Astrocyte (in vitro differentiated cells and primary cell): ENCODE measurements around the gene THAP11. TPM values are rescaled to one million over a fixed set of nuclear protein-coding genes. Genes with fewer than 3 reads are reported as not detected.

Experiments used
- DNase-seq: peaks from one replicate; pipeline ENCODE4 v3.0.0-alpha.2; 2010; ENCODE audit warnings: low read depth
- FAIRE-seq: peaks from 2 replicates; lab custom pipeline; 2011; peaks lifted over from hg19 to GRCh38; lab: Jason Lieb, UNC
- H2AFZ ChIP-seq: 2 replicates; pipeline ENCODE4 v1.6.0; 2012; ENCODE audit warnings: low read depth, low read length, inconsistent platforms
- H3K27ac ChIP-seq: 2 replicates; pipeline ENCODE4 v1.5.1; 2011; ENCODE audit warnings: low read depth, low read length, inconsistent platforms
- H3K27me3 ChIP-seq: 2 replicates; pipeline ENCODE4 v1.6.0; 2011; ENCODE audit warnings: low read length, inconsistent platforms; ENCODE audit not compliant: insufficient read depth
- H3K36me3 ChIP-seq: 2 replicates; pipeline ENCODE4 v1.5.1; 2011; ENCODE audit warnings: low read length, inconsistent platforms; ENCODE audit not compliant: insufficient read depth
- H3K4me1 ChIP-seq: 2 replicates; pipeline ENCODE4 v1.5.1; 2011; ENCODE audit warnings: low read length, inconsistent platforms; ENCODE audit not compliant: insufficient read depth
- H3K4me2 ChIP-seq: 2 replicates; pipeline ENCODE4 v1.6.0; 2012; ENCODE audit warnings: low read length, inconsistent platforms
- H3K4me3 ChIP-seq: 2 replicates; pipeline ENCODE4 v1.5.1; 2011; ENCODE audit warnings: low read depth, mild to moderate bottlenecking, low read length, inconsistent platforms; ENCODE audit not compliant: insufficient read depth
- H3K79me2 ChIP-seq: 2 replicates; pipeline ENCODE4 v1.6.0; 2012; ENCODE audit warnings: mild to moderate bottlenecking, low read length, inconsistent platforms; ENCODE audit not compliant: insufficient read depth
- H3K9ac ChIP-seq: 2 replicates; pipeline ENCODE4 v1.6.0; 2012; ENCODE audit warnings: mild to moderate bottlenecking, low read length, inconsistent platforms
- H3K9me3 ChIP-seq: 2 replicates; pipeline ENCODE4 v1.5.1; 2012; ENCODE audit warnings: low read depth, mild to moderate bottlenecking, low read length, inconsistent platforms; ENCODE audit not compliant: insufficient read depth
- H4K20me1 ChIP-seq: 2 replicates; pipeline ENCODE4 v1.6.0; 2012; ENCODE audit warnings: low read length, inconsistent platforms; ENCODE audit not compliant: insufficient read depth
- H3K27ac Mint-ChIP-seq: one replicate; pipeline ENCODE4 v1.8.0; 2021; ENCODE audit warnings: mild to moderate bottlenecking, mixed read lengths; ENCODE audit not compliant: unreplicated experiment
- H3K27me3 Mint-ChIP-seq: one replicate; pipeline ENCODE4 v1.8.0; 2021; ENCODE audit warnings: low read depth, mixed read lengths; ENCODE audit not compliant: unreplicated experiment
- H3K36me3 Mint-ChIP-seq: one replicate; pipeline ENCODE4 v1.8.0; 2021; ENCODE audit warnings: low read depth, mixed read lengths; ENCODE audit not compliant: unreplicated experiment
- H3K4me1 Mint-ChIP-seq: one replicate; pipeline ENCODE4 v1.8.0; 2021; ENCODE audit warnings: low read depth, mixed read lengths; ENCODE audit not compliant: unreplicated experiment
- H3K4me3 Mint-ChIP-seq: one replicate; pipeline ENCODE4 v1.8.0; 2021; ENCODE audit warnings: mild to moderate bottlenecking, moderate library complexity, mixed read lengths; ENCODE audit not compliant: unreplicated experiment
- H3K9me3 Mint-ChIP-seq: one replicate; pipeline ENCODE4 v1.8.0; 2021; ENCODE audit warnings: mild to moderate bottlenecking, mixed read lengths; ENCODE audit not compliant: unreplicated experiment
- CTCF ChIP-seq: IDR thresholded peaks from 2 replicates; pipeline ENCODE4 v1.5.1; 2011; ENCODE audit warnings: low read depth, mild to moderate bottlenecking, inconsistent platforms, low read length, moderate library complexity; ENCODE audit not compliant: insufficient read depth
- EZH2 ChIP-seq: IDR thresholded peaks from 2 replicates; pipeline ENCODE4 v1.6.1; 2012; ENCODE audit warnings: mild to moderate bottlenecking, low read length, inconsistent platforms; ENCODE audit not compliant: insufficient read depth
- total RNA-seq: library from RNA; stranded (reverse); gene quantifications from 2 replicates; pipeline ENCODE4 v1.2.1, GENCODE V29; 2021

Gene THAP11
- total RNA-seq, 1 donor from 2014 or later, result 16.5 TPM

GRCh38 chr16:67879462-67879861 is 37.3 kb downstream of the THAP11 start:
- Histone ChIP-seq H3K79me2 (peaks cover 35% of the 10 kb centered on the region), H3K36me3 (peaks cover 38% of the 10 kb centered on the region), H3K27ac (no peak overlapping the region), H3K9ac (no peak overlapping the region), H3K9me3 (no peaks in the 10 kb centered on the region), H3K4me3 (no peak overlapping the region), H3K4me1 (peaks cover 4% of the 10 kb centered on the region), H4K20me1 (peaks cover 78% of the 10 kb centered on the region), H3K4me2 (no peak overlapping the region), H2AFZ (no peak overlapping the region), H3K27me3 (no peaks in the 10 kb centered on the region)
- H3K27me3 Mint-ChIP-seq, result no peaks in the 10 kb centered on the region
- no peak for TF ChIP-seq EZH2
- no peak for TF ChIP-seq CTCF
- no peak for FAIRE-seq
- H3K36me3 Mint-ChIP-seq, result peaks cover 27% of the 10 kb centered on the region
- H3K4me1 Mint-ChIP-seq, result peaks cover 14% of the 10 kb centered on the region
- H3K4me3 Mint-ChIP-seq, result no peak overlapping the region
- H3K9me3 Mint-ChIP-seq, result no peaks in the 10 kb centered on the region
- DNase-seq, result no peak
- no peak overlapping the region for H3K27ac Mint-ChIP-seq

DNA sequence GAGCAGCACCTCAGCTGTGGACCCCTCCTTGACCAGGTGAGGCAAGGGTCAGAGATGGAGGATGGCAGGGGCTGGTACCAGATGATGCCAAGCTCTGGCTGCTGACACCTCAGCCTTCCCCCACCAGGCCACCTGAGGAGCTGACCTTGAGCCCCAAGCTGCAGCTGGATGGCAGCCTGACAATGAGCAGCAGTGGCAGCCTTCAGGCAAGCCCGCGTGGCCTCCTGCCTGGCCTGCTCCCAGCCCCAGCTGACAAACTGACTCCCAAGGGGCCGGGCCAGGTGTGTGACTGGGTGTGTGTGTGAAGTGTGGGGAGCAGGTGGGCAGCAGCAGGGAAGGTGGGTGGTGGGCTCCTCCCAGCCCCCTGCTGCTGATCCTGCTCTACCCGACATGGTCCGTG is 37.8 kb downstream of the THAP11 start:
- Mint-ChIP-seq H3K9me3 (no peaks in the 10 kb centered on the region), H3K27me3 (no peaks in the 10 kb centered on the region), H3K36me3 (peaks cover 27% of the 10 kb centered on the region), H3K4me3 (no peak overlapping the region), H3K4me1 (peaks cover 13% of the 10 kb centered on the region), H3K27ac (no peak overlapping the region)
- Histone ChIP-seq H3K4me1 (peaks cover 5% of the 10 kb centered on the region), H3K36me3 (peaks cover 38% of the 10 kb centered on the region), H3K27me3 (no peaks in the 10 kb centered on the region), H2AFZ (no peak overlapping the region), H3K4me3 (no peak overlapping the region), H3K79me2 (peaks cover 30% of the 10 kb centered on the region), H4K20me1 (peaks cover 77% of the 10 kb centered on the region), H3K4me2 (no peak overlapping the region), H3K9me3 (no peaks in the 10 kb centered on the region), H3K9ac (no peak overlapping the region), H3K27ac (no peak overlapping the region)
- TF ChIP-seq EZH2 (no peak), CTCF (no peak)
- FAIRE-seq (no peak), DNase-seq (no peak)

- TF ChIP-seq CTCF (no peak), EZH2 (no peak)
- Histone ChIP-seq H3K36me3 (peaks cover 38% of the 10 kb centered on the region), H4K20me1 (peaks cover 75% of the 10 kb centered on the region), H2AFZ (no peak overlapping the region), H3K27me3 (no peaks in the 10 kb centered on the region), H3K9ac (no peak overlapping the region), H3K9me3 (no peaks in the 10 kb centered on the region), H3K79me2 (peaks cover 24% of the 10 kb centered on the region), H3K27ac (no peak overlapping the region), H3K4me3 (no peak overlapping the region), H3K4me1 (peaks cover 6% of the 10 kb centered on the region), H3K4me2 (no peak overlapping the region)
- no peaks in the 10 kb centered on the region for H3K27me3 Mint-ChIP-seq
- DNase-seq (no peak), FAIRE-seq (no peak)
- H3K4me1 Mint-ChIP-seq, result peaks cover 7% of the 10 kb centered on the region
- no peak overlapping the region for H3K27ac Mint-ChIP-seq
- peaks cover 27% of the 10 kb centered on the region for H3K36me3 Mint-ChIP-seq
- no peaks in the 10 kb centered on the region for H3K9me3 Mint-ChIP-seq
- no peak overlapping the region for H3K4me3 Mint-ChIP-seq
Measured at GRCh38 chr16:67880584-67880983, 38.5 kb downstream of the THAP11 start.
